ENCODE measurements around the gene EPAS1. TPM values are rescaled to one million over a fixed set of nuclear protein-coding genes. Genes with fewer than 3 reads are reported as not detected.

The EPAS1 gene
- total and polyA plus RNA-seq, 2 experiments from 2014 or later: 1.4 to 4.8 TPM

- Histone ChIP-seq H3K27ac (no peak overlapping the region), H3K4me3 (no peak overlapping the region), H3K9me3 (ENCODE audit: low read depth) (no peaks in the 10 kb centered on the region), H3K36me3 (no peaks in the 10 kb centered on the region), H3K4me1 (ENCODE audit: low read depth) (peaks cover 3% of the 10 kb centered on the region), H3K27me3 (peaks cover 44% of the 10 kb centered on the region)
- no peak for TF ChIP-seq CTCF (IDR thresholded peaks at IDR 0.05; ENCODE audit: low read depth, low read length)
- no peak for DNase-seq (ENCODE audit: low read depth in 1 of 2, low spot score in 1 of 2)
Measured at GRCh38 chr2:46378616-46379015, 81.4 kb downstream of the EPAS1 start.

GRCh38 chr2:46379213-46380037 lies 82.2 kb downstream of the EPAS1 start:
- no peaks in the 10 kb centered on the region for H3K9me3 ChIP-seq (ENCODE audit: low read depth)
- peaks cover 3% of the 10 kb centered on the region for H3K4me1 ChIP-seq (ENCODE audit: low read depth)
- DNase-seq (ENCODE audit: low read depth in 1 of 2, low spot score in 1 of 2): peak; percentile 35 to 54
- no peaks in the 10 kb centered on the region for H3K36me3 ChIP-seq
- no peak overlapping the region for H3K4me3 ChIP-seq
- no peak for TF ChIP-seq CTCF (IDR thresholded peaks at IDR 0.05; ENCODE audit: low read depth, low read length)
- H3K27ac ChIP-seq: no peak overlapping the region
- peaks cover 52% of the 10 kb centered on the region for H3K27me3 ChIP-seq

GRCh38 chr2:46380038-46380940 lies 83.1 kb downstream of the EPAS1 start:
- no peak for DNase-seq (ENCODE audit: low read depth in 1 of 2, low spot score in 1 of 2)
- no peak for TF ChIP-seq CTCF (IDR thresholded peaks at IDR 0.05; ENCODE audit: low read depth, low read length)
- no peaks in the 10 kb centered on the region for H3K9me3 ChIP-seq (ENCODE audit: low read depth)
- H3K4me3 ChIP-seq: no peak overlapping the region
- H3K4me1 ChIP-seq (ENCODE audit: low read depth): peaks cover 3% of the 10 kb centered on the region
- no peaks in the 10 kb centered on the region for H3K36me3 ChIP-seq
- H3K27ac ChIP-seq: no peak overlapping the region
- peaks cover 58% of the 10 kb centered on the region for H3K27me3 ChIP-seq

- no peak for DNase-seq (ENCODE audit: low read depth in 1 of 2, low spot score in 1 of 2)
- H3K27ac ChIP-seq: no peak overlapping the region
- H3K4me1 ChIP-seq (ENCODE audit: low read depth): peaks cover 3% of the 10 kb centered on the region
- no peaks in the 10 kb centered on the region for H3K36me3 ChIP-seq
- peaks cover 49% of the 10 kb centered on the region for H3K27me3 ChIP-seq
- TF ChIP-seq CTCF (IDR thresholded peaks at IDR 0.05; ENCODE audit: low read depth, low read length): no peak
- H3K4me3 ChIP-seq: no peak overlapping the region
- no peaks in the 10 kb centered on the region for H3K9me3 ChIP-seq (ENCODE audit: low read depth)
Measured at GRCh38 chr2:46381263-46381849, 84.1 kb downstream of the EPAS1 start.

- no peaks in the 10 kb centered on the region for H3K36me3 ChIP-seq
- DNase-seq (ENCODE audit: low read depth in 1 of 2, low spot score in 1 of 2): no peak
- H3K4me3 ChIP-seq: no peak overlapping the region
- no peak overlapping the region for H3K27ac ChIP-seq
- no peaks in the 10 kb centered on the region for H3K9me3 ChIP-seq (ENCODE audit: low read depth)
- H3K27me3 ChIP-seq: peaks cover 47% of the 10 kb centered on the region
- peaks cover 3% of the 10 kb centered on the region for H3K4me1 ChIP-seq (ENCODE audit: low read depth)
- TF ChIP-seq CTCF (IDR thresholded peaks at IDR 0.05; ENCODE audit: low read depth, low read length): no peak
Measured at GRCh38 chr2:46381871-46382270, 84.7 kb downstream of the EPAS1 start.

All from cardiac muscle cell (in vitro differentiated cells and primary cell).